H1 (cell line): ENCODE results near the gene PPP4R4. TPM values are rescaled to one million over a fixed set of nuclear protein-coding genes. Genes with fewer than 3 reads are reported as not detected.

Experiments
- KDM4A ChIP-seq: IDR thresholded peaks from one replicate; pipeline ENCODE4 v1.7.1; 2012; ENCODE audit warnings: low read depth, mild to moderate bottlenecking, moderate library complexity, low read length, inconsistent platforms; ENCODE audit not compliant: severe bottlenecking
- SIX5 ChIP-seq: IDR thresholded peaks from 2 replicates; pipeline ENCODE4 v1.6.1; 2011; ENCODE audit warnings: mild to moderate bottlenecking, low read depth, low read length
- polyA plus RNA-seq, 7 experiments: library from polyadenylated mRNA; depleted of rRNA in 3 of 7; stranded (reverse) in 5 of 7; unstranded in 2 of 7; fragments of >200 nt in 5 of 7; fragments of 200-250 nt in 2 of 7; gene quantifications; 1 replicate in 5 of 7; 2 replicates in 1 of 7; 4 replicates in 1 of 7; pipeline versions ENCODE4 v1.2.1 to v1.2.3, GENCODE V29; 2011 to 2013; ENCODE audit warnings: missing spikeins in 2 of 7, mixed read lengths in 2 of 7
- total RNA-seq: library from RNA; stranded (reverse); fragmentation: NEBNext Ultra II Directional; extraction: Animal tissue kit (Norgen Biotek cat#: 25700); gene quantifications from 2 replicates; pipeline ENCODE4 v1.2.1, GENCODE V29; 2021

PPP4R4 gene
- total and polyA plus RNA-seq, 2 of the 8 experiments (the other 6 are each of a cell fraction or from before 2014, with no cell fraction given) = 3.3 to 9.6 TPM

GRCh38 chr14:94312481-94313246, 138.5 kb downstream of the PPP4R4 start (continued):
- no peak for TF ChIP-seq KDM4A
- no peak for TF ChIP-seq SIX5
- TF ChIP-seq, all 59 proteins: peak for 0
